ENCODE data around the gene KLK5. TPM values are rescaled to one million over a fixed set of nuclear protein-coding genes. Genes with fewer than 3 reads are reported as not detected.
A peak's percentile ranks its signal among the peaks of the same experiment; 100 is the strongest.
"Not testable (repeated sequence)": the region's sequence is repeated elsewhere in the genome, so short reads cannot be mapped to it uniquely, and the experiment has no call there.

KLK5 gene
- polyA plus RNA-seq, 3 donors, result not detected

GRCh38 chr19:50896591-50897190 lies 56.1 kb downstream of the KLK5 start:
- Mint-ChIP-seq H3K27ac (no peak overlapping the region), H3K9me3 (peaks cover 0 to 15% (median 12%) of the 10 kb centered on the region in 7 donors), H3K36me3 (no peaks in the 10 kb centered on the region), H3K4me1 (no peaks in the 10 kb centered on the region), H3K4me3 (no peak overlapping the region), H3K27me3 (ENCODE audit: low read depth in 3 of 3) (peaks cover 7 to 9% (median 9%) of the 10 kb centered on the region in 3 donors)
- H3K4me2 ChIP-seq (replicated peaks; ENCODE audit: extremely low read depth, low read length, poor library complexity, severe bottlenecking), result no peak overlapping the region
- H3K36me3 ChIP-seq (replicated peaks in 1 of 2; ENCODE audit: control insufficient read depth in 1 of 2, insufficient read depth in 2 of 2, low read length in 2 of 2), result no peaks in the 10 kb centered on the region
- no peaks in the 10 kb centered on the region for H4K20me1 ChIP-seq (ENCODE audit: insufficient read depth, low read length)
- WGBS (ENCODE audit: insufficient coverage), result 78% methylated on average over 4 of the region's 6 CpGs
- intact Hi-C loops (cut with micrococcal nuclease), result no loop called here
- H3K9ac ChIP-seq (ENCODE audit: insufficient read depth, low read length, poor library complexity, severe bottlenecking), result no peak overlapping the region
- peak in 1 of 3 donors; percentile 44 for DNase-seq
- H3K9me3 ChIP-seq (replicated peaks in 1 of 2; ENCODE audit: control insufficient read depth in 1 of 2, insufficient read depth in 1 of 2, low read length in 2 of 2), result peaks cover 0 to 20% of the 10 kb centered on the region in 2 donors
- no peak overlapping the region for H2AFZ ChIP-seq (ENCODE audit: insufficient read depth, low read depth, low read length, poor library complexity, severe bottlenecking)
- no peak overlapping the region for H3K27ac ChIP-seq (ENCODE audit: low read depth in 1 of 2, low read length in 2 of 2)
- H3K4me3 ChIP-seq (replicated peaks in 1 of 3; ENCODE audit: low read depth in 2 of 3, low read length in 3 of 3), result no peak overlapping the region
- no peaks in the 10 kb centered on the region for H3K79me2 ChIP-seq (ENCODE audit: insufficient read depth, low read length)
- no peak for TF ChIP-seq CTCF (IDR thresholded peaks at IDR 0.05)
- H3K4me1 ChIP-seq (ENCODE audit: control insufficient read depth in 1 of 2, insufficient read depth in 2 of 2, low read length in 2 of 2), result no peaks in the 10 kb centered on the region
- peaks cover 0 to 2% of the 10 kb centered on the region in 2 donors for H3K27me3 ChIP-seq (ENCODE audit: control insufficient read depth in 2 of 2, insufficient read depth in 2 of 2, low read length in 2 of 2)

GRCh38 chr19:50896089-50896590 lies 56.7 kb downstream of the KLK5 start:
- H2AFZ ChIP-seq (ENCODE audit: insufficient read depth, low read depth, low read length, poor library complexity, severe bottlenecking); H3K27me3 ChIP-seq (ENCODE audit: control insufficient read depth in 2 of 2, insufficient read depth in 2 of 2, low read length in 2 of 2); H3K36me3 ChIP-seq (replicated peaks in 1 of 2; ENCODE audit: control insufficient read depth in 1 of 2, insufficient read depth in 2 of 2, low read length in 2 of 2); DNase-seq; H3K4me2 ChIP-seq (replicated peaks; ENCODE audit: extremely low read depth, low read length, poor library complexity, severe bottlenecking); intact Hi-C loops (cut with micrococcal nuclease); H3K27ac Mint-ChIP-seq; H4K20me1 ChIP-seq (ENCODE audit: insufficient read depth, low read length); H3K79me2 ChIP-seq (ENCODE audit: insufficient read depth, low read length); H3K27me3 Mint-ChIP-seq (ENCODE audit: low read depth in 3 of 3); H3K4me1 ChIP-seq (ENCODE audit: control insufficient read depth in 1 of 2, insufficient read depth in 2 of 2, low read length in 2 of 2); H3K4me1 Mint-ChIP-seq; H3K36me3 Mint-ChIP-seq; H3K4me3 Mint-ChIP-seq; H3K9ac ChIP-seq (ENCODE audit: insufficient read depth, low read length, poor library complexity, severe bottlenecking); H3K4me3 ChIP-seq (replicated peaks in 1 of 3; ENCODE audit: low read depth in 2 of 3, low read length in 3 of 3); H3K27ac ChIP-seq (ENCODE audit: low read depth in 1 of 2, low read length in 2 of 2): not testable (repeated sequence)
- H3K9me3 ChIP-seq (replicated peaks in 1 of 2; ENCODE audit: control insufficient read depth in 1 of 2, insufficient read depth in 1 of 2, low read length in 2 of 2), result peaks cover 0 to 20% of the 10 kb centered on the region in 2 donors
- H3K9me3 Mint-ChIP-seq, result peaks cover 0 to 15% (median 12%) of the 10 kb centered on the region in 7 donors
- WGBS (ENCODE audit: insufficient coverage), result 85% methylated on average over 7 of the region's 9 CpGs

Data from CD14-positive monocyte (primary cell).